GM18508 (cell line): ENCODE data around the gene KCNK17.
"Not testable (repeated sequence)": the region's sequence is repeated elsewhere in the genome, so short reads cannot be mapped to it uniquely, and the experiment has no call there.

Source experiments
- ATAC-seq: cut with Tn5 transposase; IDR thresholded peaks from one replicate; pipeline ENCODE4 v1.9.1; 2021; ENCODE audit warnings: moderate number of reproducible peaks; ENCODE audit not compliant: insufficient read depth, unreplicated experiment

KCNK17 gene

DNA sequence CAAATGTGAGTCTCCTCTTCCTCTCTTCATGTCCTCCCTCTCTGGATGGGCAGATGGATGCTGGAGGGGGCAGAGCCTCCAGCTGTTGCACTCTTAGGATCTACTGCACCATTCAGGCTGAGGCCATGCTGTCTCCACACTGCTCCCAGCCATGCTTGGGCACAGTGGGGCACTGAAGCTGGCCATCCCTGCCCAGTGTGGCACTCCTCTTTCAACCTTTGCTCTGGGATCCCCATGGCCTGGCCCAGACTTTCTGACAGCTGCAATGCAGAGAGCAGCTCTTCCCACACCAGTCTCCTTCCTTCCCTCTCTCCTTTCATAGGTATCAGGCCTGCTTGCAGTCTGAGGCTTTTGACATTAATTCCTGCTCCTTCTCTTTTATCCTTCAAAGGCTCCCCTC, 9.3 kb downstream of the KCNK17 start:
- ATAC-seq = no peak

DNA sequence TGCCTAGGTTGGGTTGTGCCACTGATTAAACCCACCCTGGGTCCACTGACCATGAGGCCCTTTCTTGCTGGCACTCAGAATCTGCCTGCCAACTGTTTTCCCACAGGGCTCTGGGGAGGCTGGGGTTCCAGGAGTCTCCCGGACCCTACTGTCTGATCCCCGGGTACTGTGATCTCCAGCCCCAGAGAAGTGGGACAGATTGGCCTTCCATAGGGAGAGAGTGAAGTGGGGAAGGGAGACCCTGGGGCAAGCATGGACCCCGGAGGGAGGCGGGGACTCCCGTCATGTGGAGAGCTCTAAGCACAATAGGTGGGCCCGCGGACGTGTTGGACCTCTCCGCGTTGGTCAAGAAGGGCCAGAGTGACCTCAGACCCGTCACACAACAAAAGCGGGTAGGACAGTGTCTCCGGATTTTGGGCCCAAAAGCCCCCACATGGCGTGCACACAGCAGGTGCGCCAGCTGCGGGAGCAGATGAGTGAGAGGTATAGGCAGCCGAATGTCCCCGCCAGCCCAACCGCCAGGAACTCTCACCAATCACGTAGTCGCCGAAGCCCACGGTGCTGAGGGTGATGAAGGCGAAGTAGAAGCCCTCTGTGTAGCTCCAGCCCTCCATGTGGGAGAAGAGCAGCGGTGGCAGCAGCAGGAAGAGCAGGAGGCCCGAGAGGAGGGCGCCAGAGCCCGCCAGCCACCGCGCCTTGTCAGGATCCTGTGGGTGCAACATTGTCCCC, 10.6 kb downstream of the KCNK17 start:
- ATAC-seq = no peak

DNA sequence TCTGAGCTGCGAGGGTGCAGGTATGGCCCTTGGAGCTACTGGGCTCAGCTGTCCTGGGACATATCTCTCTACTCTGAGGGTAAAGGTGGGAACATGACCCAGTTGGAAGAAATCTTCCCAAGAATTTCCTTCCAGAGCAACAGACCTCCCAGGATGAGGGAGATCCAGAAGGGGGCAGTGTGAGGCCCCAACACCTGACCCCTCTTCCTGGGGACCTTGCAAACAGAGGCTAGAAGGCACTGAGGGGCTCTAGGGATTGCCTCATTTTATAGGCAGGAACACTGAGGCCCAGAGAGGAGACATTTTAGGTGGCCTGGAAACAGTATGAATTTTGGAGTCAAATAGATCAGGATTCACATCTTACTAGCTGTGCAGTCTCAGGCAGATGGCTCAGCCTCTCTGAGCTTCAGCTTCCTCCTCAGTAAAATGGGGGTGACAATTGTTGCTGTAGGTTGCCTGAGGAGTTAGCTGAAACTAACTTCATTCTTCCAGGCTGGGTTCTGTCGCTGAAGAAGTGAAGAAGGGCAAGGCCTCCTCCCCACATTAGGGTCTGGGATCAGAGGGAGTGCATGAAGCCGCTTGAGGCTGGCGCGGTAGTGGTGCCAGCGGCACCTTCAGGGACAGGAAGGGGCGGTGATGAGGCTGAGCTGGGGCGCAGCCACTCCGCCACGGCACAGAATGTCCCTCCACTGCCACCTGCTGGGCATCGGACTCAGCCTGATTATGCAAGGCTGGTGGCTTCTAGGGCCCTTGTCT, 11.4 kb downstream of the KCNK17 start:
- ATAC-seq = no peak

DNA sequence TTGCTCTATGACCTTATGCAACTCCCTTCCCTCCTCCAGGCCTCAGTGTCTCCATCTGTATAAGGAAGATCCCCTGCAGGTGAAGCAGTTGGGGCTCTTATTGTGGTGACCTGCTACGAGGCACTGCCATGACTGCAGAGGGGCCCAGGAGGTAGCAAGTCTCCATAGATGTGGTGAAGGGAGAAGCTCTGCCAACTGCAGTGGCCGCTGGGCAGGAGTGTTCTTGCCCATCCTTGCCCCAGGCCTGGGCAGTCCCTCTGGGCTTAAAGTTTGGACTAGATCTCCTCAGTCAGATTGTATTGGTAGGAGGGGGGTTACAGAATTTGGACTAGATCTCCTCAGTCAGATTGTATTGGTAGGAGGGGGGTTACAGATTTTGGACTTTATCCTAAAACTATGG, 12.2 kb downstream of the KCNK17 start:
- ATAC-seq = no peak

DNA sequence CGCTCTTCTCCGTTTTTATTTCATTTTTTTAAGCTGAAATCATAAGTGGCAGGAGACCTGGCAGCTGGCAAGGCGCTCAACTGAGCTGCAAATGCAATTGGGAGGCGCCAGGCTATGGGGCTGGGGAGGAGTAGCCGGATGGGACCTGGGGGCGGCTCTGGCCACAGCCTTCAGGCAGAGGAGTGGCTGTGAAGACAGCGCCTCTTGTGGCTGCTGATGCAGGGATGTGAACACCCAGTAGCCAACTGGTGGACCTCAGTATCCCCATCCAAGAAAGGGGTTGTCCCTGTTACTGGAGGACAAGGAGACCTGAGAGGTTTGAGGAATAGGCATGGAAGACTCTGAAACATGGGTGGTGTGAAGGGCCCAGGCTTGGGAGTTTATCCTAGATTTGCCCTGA, 12.6 kb downstream of the KCNK17 start:
- no peak for ATAC-seq

DNA sequence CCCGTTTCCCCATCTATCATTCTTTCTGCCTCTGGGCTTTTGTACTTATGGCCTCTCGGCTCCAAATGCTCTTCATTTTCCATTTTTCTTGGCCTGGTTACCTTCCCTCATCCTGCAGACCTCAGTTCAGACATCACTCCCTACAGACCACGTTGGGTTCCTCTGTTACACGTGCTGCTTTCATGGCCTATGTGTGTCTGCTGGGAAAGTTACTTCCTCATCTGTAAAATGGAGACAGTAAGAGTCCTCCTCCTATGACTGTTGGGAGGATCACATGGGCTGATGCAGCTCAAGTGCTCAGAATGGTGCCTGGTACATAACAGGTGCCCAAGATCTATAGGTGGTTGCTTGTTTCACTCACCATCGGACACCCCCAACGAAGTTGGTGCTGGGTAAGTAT, 13.5 kb downstream of the KCNK17 start:
- no peak for ATAC-seq

DNA sequence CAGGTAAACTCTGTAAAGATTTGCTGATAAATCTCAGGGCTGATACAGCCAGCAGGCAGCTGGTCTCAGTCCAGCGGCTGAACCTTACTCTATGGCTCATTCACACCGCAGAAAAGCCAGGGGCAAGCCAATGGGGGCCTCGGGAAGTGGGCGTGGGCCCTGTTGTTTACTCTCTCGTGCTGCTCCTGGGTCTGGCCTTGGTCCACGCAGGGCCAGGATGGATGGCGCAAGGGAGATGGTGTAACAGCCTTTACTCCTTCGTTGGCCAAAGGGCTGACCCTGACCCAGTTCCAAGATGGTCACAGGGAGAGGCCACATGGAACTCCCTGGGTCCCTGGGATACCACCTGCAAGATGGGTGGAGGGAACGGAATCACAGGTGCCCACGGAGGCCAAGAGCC, 16.2 kb downstream of the KCNK17 start:
- no peak for ATAC-seq

DNA sequence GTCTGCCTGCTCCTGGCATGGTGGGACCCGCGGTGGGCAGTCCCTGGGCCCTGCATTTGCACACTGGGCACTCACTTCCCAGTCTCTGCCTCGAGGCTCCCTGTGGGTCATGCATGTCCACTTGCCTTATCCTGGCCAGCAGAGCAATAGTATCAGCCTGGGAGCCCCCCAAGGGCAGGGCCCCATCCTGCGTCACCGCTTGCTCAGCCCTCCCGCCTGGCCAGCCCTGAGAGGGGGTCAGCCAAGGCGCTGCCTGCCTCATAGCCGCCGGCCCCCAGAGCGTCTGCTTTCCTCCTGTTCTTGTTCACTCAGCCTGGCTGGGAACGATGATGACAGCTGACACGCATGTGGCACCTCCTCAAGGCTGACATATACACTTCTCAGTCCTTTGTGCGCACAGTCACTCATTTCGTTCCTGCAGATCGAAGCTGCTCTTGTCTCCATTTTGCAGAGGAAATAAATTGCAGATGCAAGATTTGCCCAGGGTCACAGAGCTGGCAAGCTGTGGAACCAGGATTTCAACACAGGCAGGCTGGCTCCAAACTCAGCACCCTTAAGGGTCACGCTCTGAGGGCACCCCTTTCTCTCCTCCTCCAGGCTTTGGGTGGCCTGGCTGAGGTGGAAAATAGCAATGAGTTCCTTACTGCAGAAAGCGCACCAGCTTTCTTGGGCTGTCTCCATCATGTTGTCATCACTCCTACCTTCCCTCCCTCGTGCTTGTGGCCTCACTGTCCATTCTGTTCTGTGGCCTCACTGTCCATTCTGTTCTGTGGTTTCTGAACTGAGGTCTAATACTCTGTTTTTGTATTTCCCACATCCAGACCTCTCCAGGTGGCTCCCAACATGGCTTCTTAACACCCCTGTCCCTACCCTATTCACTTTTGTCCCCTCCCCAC, 17.2 kb downstream of the KCNK17 start:
- ATAC-seq = no peak

DNA sequence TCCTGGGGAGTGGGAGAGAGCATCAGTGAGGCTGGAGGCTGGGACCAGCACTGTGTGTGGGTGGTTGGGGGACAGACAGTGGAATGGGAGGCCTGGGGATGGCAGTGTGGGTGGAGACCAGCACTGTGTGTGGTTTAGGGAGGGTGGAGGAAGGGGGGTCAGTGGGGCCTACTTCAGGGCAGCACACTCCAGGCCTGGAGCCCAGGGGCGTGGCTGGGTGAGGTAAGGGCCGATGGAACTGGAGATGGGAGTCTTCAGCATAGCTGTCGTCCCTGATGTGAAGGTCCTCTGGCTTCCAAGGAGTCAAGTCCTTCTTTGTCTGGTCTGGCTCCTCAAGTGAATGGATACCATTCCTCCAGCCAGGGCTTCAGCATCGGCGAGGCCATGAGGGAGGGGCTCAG, 18.6 kb downstream of the KCNK17 start:
- ATAC-seq = no peak

DNA sequence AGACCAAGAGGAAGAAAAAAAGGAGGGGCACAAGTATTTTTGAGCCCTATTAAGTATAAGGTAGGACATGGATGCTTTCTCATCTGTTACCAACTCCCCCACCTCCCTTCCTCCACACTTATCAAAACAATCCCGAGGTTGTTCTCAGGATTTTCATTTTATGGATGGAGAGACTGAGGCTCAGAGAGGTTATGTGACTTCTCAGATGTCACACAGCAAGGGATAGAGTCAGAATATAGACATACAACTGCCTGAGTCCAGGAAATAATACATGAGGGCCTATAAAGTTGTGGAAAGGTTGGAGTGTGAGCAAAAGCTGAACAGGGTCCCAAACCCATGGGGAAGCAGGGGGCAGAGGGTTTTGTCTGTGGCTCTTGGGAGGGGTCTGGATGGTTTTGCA, 19.3 kb downstream of the KCNK17 start:
- no peak for ATAC-seq

DNA sequence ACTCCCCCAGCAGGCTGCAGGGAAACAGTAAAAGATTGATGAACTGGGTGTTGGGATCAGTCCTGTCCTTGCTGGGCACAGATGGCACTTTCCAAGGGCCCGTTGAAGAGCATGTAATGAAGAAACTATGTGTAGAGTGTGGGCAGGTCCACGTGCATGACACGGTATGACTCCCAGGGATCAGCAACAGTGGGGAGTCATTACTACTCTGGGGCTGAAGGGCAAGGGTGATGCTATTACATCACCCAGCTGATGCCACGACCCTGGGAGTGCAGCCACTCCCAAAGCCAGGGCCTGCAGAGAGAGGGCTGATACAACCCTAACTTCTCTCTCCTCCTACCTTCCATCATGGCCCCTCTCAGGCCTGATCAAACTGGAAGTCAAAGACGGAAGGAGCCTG, 20.1 kb downstream of the KCNK17 start:
- ATAC-seq = no peak

DNA sequence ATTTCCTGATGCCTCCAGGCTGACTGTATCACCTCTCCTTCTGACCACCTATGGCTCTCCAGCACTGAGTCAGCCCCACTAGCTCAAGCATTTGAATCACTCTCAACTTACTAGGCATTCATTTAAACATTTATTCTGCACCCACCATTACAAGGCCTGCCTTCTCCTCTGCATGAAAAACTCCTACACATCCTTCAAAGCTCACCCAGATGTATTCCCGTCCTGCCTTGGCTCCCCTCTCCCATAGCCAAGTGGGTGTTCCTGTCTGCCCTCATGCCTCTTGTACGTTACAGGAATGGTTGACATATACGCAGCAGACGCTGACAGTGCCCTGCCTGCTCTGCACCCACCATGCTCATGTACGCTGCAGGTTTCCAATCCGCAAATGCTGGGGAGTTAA, 21.6 kb downstream of the KCNK17 start:
- no peak for ATAC-seq

DNA sequence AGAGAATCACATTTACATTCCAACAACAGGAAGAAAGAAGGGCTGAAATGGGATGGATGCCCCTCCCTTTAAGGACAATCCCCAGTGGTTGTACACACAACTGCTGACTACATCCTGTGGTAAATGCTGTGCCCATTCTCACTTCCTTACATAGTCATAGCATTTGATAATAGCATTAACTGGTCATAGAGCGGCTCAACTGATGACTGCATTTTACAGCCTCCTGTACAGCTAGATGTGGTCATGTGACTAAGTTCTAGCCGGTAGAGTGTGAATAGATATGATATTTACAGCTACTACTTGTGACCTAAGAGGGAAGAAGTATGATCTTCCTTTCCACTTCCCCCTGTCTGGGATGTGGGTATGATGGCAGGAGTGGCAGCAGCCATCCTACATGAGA, 24.7 kb downstream of the KCNK17 start:
- no peak for ATAC-seq

DNA sequence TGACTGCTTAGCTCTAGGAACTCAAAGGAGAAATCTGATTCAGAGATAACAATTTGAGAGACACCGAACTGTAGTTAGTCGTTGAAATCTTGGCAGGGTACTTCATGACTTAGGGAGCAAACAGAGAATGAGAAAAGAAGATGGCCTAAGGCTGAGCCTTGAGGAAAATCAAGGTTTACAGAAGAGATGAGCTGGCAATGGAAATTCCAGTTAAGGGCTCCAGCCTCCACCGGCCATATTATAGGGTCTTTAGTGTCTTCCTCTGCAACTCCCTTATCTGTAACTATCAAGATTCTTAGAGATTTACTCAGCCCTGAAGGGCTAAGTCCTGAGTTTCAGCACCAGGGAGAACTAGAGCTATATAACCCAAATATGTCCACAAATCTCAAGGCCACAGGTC, 26.6 kb downstream of the KCNK17 start:
- ATAC-seq = no peak

DNA sequence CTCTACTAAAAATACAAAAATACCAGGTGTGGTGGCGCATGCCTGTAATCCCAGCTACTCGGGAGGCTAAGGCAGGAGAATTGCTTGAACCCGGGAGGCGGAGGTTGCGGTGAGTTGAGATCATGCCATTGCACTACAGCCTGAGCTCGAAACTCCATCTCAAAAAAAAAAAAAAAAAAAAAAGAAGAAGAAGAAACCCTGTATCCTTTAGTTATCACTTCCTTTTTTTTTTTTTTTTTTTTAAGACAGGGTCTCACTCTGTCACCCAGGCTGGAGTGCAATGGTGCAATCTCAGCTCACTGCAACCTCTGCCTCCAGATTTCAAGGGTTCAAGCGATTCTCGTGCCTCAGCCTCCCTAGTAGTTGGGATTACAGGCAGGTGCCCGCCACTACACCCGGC, 27.6 kb downstream of the KCNK17 start:
- ATAC-seq = not testable (repeated sequence)

DNA sequence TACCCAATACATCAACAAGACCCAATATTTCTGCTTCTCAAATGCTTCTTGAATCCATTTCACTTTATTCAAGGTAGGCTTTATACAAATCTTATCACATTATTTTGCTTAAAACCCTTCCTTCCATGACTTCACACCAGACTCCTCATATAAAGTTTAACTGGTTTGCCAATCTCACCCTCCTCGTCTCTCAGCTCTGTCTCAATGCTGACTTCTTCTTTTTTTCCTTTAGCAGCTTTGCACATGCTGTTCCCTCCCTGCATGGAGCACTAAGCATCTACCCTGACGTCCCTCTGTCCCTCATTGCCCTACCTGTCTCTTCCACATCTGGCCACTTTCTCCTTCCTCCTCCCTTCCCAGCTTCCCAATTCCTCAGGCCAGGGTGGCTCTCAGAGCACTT, 31.4 kb downstream of the KCNK17 start:
- ATAC-seq = no peak

DNA sequence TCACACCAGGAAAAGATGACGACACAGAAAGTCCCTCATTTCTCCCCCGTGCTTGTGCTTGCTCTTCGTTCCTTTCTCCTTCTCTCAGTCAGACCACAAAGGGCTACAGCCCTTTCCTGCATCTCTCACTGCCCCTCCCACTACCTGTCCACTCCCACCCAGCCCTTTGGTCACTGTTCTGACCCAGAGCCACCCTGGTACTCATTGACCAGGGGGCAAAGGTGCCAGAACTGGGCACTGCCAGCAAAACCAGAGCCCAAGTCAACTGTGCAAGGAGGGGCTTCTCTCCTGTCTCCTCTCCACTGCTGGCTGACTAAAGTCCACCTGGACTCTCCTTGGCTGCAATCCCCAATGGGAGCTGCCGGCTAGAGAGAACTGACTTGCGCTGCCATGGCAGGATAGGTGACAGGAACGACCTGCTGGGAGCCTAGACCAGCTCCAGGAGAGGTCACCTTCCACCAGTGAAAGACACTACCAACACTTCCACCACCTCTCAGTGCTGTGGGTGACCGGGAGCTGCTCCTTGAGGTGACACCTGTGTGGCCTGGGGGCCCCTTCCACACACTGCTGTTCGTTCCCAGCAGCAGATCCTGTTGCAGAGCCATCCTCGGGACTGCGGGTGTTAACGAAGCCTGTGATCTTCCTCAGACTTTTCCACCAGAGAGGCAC, 32.8 kb downstream of the KCNK17 start:
- ATAC-seq = no peak

DNA sequence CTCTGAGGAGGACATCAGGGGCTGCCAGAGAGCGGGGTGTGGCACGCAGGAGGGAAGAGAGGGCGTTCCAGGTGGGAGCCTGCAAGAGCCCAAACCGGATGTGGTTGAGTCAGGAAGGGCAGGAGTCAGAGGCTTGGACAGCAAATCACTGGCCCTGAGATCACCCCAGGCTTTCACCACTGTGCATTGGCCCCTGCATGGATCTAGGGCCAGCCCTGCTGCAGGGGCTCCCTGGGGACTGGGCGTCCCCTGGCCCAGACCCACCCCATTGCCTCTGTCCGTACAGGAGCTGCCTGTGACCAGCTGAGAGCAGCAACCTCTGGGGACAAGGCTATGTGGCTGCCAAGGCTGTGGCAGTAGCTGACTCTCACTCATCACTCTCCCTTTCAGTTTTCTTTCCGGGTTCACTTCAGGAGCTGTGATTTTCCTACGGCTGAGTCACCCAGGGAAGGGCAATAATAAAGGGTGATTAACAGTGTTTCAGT, 33.9 kb downstream of the KCNK17 start:
- ATAC-seq = no peak

DNA sequence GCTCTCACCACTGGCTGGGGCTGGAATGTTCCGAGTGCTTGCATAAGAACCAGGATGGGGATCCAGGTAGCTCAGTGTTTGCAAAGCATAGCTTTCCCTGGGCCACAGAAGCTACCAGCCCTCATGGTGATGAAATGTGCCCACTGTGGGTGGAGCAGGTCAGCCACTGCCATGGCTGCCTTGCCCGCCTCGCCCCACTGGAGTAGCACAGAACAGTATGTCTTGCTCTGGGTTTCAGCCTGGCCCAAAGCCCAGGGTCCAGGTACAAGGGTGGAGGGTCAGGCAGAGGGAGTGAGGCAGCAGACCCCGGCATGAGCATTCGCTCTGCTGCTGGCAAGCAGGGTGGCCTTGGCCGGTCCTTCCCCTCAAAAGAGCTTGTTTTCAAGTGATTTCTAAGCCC, 34.7 kb downstream of the KCNK17 start:
- ATAC-seq = no peak

DNA sequence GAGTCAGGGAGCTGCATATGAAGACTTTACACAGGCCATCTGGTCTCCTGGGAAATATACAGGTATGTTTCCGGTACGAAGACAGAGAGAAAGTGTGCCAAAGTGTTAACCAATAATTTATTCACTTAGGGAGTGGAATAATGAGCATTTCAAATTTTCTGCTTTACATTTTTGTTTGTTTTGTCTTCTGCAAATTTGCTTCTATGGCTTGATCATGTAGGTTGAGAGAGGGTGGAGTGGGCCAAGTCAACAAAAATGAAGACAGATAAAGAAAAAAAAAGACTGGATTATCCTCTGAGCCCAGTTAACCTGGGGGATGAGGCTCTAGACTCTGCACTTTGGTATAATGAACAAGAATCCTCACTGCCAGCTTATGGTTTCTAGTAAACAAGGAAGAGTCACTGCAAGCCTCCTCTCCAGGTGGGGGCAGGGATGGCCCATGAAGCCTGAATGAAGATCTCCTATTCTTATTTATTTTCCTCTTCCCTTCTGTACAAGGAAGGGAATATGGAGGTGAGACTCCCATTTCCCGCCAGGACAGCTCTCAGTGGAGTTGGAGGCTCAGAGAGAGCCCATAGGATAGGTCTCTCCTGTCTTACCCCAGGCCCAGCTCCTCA, 37.7 kb downstream of the KCNK17 start:
- ATAC-seq = no peak
